SIG-M5 treated with dmso at 0.1 percent for 504 hours (cell line): ENCODE measurements around the gene DVL3.
"Not testable (repeated sequence)": the region's sequence is repeated elsewhere in the genome, so short reads cannot be mapped to it uniquely, and the experiment has no call there.

Experiments
- DNase-seq: peaks from one replicate; lab custom pipeline; 2025; ENCODE audit not compliant: unreplicated experiment; lab: John Stamatoyannopoulos, UW

DVL3 gene

GRCh38 chr3:184154885-184155643 is at the start of gene DVL3:
TSS of gene DVL3 (plus strand) at chr3:184155377. CDS start at chr3:184155636, 259 bp downstream.
- DNase-seq: peak; percentile 66

DNA sequence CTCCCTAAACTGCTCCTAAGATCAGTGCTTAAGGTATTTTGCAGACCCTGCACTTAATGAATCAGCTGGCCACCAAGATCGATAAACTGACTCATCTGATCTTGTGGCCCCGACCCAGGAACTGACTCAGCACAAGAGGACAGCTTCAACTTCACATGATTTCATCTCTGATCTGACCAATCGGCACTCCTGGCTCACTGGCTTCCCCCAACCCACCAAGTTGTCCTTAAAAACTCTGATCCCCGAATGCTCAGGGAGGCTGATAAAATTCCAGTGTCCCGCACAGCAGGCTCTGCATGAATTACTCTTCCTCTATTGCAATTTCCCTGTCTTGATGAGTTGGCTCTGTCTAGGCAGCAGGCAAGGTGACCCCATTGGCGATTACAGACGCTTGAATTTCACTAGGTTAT is 44.9 kb upstream of the DVL3 start:
- DNase-seq: no peak

DNA sequence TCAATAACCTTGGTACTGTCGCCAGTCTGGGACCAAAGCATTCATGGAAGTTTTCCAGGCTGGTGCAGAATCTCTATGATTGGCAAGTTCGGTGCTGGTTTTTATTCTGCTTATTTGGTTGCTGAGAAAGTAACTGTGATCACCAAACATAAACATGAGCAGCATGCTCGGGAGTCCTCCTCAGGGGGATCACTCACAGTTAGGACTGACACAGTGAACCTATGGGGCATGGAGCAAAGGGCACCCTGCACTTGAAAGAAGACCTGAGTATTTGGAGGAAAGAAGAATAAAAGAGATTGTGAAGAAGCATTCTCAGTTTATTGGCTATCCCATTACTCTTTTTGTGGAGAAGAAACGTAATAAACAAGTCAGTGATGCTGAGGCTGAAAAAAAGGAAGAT is 39.2 kb upstream of the DVL3 start:
- no peak for DNase-seq

- no peak for DNase-seq
Observed at GRCh38 chr3:184117636-184118035, 37.5 kb upstream of the DVL3 start.

GRCh38 chr3:184121031-184121430 is 34.1 kb upstream of the DVL3 start:
- not testable (repeated sequence) for DNase-seq

DNA sequence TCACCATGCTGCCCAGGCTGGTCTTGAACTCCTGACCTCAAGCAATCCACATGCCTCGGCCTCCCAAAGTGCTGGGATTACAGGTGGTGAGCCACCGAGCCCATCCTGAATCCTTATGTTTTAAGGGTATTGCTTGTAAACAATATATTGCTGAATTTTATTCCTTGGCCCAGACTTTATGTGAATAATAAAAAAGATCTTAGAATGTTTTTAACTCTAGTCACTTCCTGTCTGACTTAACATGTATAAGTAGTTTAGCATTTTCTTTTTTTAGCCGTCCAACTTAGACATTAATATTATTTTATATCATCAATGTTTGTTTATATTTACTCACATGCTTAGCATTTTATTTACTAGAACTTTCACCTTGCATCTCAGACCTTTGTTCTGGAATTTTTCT is 29.2 kb upstream of the DVL3 start:
- no peak for DNase-seq

DNA sequence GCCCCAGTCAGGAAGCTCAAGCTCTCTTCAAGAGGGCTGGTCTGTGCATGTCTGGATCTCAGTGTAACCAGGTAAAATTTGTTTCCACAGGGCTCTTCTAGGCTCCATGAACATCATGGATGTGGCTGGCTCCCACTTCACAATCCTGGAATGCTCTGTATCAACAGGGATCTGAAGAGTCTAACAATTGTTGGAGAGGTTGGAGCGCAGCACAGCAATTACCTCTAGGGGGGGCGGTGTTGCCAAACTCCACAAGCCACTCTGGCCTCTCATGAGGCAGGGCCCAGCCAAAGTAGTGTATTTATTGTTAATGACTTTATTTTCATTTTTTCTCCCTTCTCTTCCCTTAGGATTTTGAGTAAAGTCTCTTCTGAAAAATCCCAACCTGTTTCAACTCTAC is 26.2 kb upstream of the DVL3 start:
- peak; percentile 42 for DNase-seq

- no peak for DNase-seq
Observed at GRCh38 chr3:184132945-184133344, 22.2 kb upstream of the DVL3 start.

- DNase-seq: peak; percentile 81
Observed at GRCh38 chr3:184133840-184134745, 21.1 kb upstream of the DVL3 start.

- no peak for DNase-seq
Observed at GRCh38 chr3:184134746-184135148, 20.4 kb upstream of the DVL3 start.

DNA sequence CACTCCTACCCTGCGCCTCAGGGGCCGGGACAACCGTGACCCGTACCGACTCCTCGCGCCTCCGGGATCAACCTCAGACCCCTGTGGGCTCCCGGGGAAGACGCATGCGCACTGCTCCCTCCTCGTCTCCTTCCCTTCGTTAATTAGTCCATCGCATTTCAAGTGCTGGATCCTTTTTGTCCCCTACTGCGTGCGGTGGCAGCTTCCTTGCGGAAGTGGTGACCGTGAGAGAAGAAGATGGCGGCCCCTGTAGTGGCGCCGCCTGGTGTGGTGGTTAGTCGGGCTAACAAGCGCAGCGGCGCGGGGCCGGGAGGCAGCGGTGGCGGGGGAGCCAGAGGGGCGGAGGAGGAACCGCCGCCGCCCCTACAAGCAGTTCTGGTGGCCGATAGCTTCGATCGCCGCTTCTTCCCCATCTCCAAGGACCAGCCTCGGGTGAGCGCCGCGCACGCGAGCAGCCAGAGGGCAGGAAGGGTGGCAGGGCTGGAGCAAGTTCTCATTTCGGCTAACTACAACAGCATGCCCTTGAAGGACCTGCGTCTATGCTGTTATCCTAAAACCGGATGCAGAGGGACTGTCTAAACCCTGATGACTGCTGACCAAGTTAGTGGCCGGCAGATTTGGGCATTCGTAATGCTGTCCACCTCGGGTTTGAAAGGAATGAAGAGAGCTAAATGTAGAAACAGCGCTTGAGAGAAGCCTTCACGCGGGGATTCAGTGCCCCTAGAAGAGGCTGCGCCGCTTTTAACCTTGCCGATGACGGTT is 19.8 kb upstream of the DVL3 start, which contains the start of gene EIF2B5:
Gene EIF2B5 (plus strand): TSS at position 210 of the 762 bp plus-strand sequence. CDS start 28 bp downstream, at position 238.
- DNase-seq: peak; percentile 97

DNA sequence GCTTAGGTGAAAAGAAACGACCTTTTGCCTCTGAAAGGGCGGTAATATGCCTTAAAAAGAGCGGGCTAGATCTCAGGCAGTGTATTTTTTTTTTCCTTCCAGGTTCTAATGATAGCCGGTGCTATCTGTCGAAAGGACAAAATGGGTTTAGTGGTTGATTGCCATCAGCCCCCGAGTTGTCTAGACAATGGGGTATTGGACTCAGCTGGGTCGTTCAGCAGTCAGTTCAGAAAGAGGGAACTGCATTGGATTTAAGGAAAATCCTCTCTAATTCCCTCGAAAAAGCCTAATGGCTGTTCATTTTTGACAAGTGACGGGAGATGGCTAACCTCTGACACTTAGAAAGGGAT is 19.3 kb upstream of the DVL3 start:
- no peak for DNase-seq

DNA sequence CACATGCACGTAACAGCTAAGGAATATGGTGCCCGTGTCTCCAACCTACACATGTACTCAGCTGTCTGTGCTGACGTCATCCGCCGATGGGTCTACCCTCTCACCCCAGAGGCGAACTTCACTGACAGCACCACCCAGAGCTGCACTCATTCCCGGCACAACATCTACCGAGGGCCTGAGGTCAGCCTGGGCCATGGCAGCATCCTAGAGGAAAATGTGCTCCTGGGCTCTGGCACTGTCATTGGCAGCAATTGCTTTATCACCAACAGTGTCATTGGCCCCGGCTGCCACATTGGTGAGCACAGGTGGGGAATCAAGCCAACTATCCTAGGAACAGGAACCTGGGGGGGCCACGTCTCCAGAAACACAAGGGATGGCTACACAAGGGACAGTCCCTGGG is 14.7 kb upstream of the DVL3 start:
- no peak for DNase-seq

- DNase-seq: no peak
Observed at GRCh38 chr3:184142199-184142598, 13.0 kb upstream of the DVL3 start.

GRCh38 chr3:184143327-184143726 is 11.8 kb upstream of the DVL3 start:
- no peak for DNase-seq

- DNase-seq: no peak
Observed at GRCh38 chr3:184144505-184144904, 10.7 kb upstream of the DVL3 start.

DNA sequence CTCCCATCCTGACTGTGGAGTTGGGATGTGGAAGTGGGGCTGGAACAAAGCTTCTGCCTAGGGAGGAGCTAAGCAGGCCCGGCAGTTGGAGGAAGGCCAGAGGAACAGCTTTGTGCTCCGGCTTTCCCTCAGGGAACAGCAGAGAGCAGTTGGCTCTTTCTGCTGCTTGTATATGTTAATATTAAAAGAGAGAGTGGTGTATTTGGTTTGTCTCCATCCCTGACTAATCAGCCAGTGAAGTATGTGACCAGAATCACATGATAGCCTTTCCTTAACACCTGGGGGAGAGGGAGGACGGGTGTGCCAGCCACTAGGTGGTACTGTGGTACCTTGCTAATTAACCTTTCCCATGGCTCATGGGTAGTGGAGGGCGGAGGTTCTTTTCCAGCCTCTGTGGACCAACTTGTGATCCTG is 10.1 kb upstream of the DVL3 start:
- peak; percentile 26 for DNase-seq

- DNase-seq: no peak
Observed at GRCh38 chr3:184145751-184146270, 9.4 kb upstream of the DVL3 start.

DNA sequence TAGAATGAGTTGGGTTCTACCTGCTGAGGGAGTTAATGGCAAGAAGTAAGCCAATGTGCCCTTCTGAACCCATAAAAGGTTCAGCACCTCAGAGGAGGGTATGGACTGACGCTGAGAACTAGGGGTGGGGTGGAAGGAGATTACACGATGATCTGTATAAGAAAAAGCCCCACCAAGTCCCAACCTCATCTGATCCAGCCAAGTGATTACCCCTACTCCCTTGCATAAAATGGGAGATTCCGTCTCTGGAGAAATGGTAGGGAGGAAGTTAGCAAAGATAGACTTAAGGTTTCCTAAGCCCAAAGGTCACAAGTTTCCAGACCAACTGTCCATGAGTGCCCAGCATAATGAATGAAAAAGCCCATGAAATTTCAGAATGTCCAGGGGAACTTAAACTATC is 7.1 kb upstream of the DVL3 start:
- no peak for DNase-seq

- DNase-seq: no peak
Observed at GRCh38 chr3:184149123-184149522, 6.1 kb upstream of the DVL3 start.

GRCh38 chr3:184149770-184150169 is 5.4 kb upstream of the DVL3 start:
- peak; percentile 23 for DNase-seq
